ENCODE results near the gene HAO1.
A peak's percentile ranks its signal among the peaks of the same experiment; 100 is the strongest.

DNA sequence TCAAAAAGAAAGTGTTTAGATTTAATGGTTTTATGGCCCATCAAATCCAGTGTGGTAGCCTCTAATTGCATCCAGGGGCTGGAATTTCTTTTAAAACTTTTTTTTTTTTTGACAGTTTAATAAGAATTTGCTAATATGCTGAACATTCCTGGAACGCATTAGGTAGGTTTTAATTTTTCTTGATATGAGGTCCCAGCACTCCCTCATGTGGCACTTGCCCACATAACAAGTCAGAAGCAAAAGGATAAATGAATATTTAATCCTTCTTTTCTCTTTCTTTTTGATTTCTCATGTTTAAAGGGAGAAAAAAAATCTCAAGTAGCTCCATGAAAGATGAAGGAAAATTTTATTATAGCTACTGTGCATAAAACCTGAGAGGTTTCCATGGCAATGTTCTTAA is 13.5 kb downstream of the HAO1 start:
- TF ChIP-seq, protein P1, sequence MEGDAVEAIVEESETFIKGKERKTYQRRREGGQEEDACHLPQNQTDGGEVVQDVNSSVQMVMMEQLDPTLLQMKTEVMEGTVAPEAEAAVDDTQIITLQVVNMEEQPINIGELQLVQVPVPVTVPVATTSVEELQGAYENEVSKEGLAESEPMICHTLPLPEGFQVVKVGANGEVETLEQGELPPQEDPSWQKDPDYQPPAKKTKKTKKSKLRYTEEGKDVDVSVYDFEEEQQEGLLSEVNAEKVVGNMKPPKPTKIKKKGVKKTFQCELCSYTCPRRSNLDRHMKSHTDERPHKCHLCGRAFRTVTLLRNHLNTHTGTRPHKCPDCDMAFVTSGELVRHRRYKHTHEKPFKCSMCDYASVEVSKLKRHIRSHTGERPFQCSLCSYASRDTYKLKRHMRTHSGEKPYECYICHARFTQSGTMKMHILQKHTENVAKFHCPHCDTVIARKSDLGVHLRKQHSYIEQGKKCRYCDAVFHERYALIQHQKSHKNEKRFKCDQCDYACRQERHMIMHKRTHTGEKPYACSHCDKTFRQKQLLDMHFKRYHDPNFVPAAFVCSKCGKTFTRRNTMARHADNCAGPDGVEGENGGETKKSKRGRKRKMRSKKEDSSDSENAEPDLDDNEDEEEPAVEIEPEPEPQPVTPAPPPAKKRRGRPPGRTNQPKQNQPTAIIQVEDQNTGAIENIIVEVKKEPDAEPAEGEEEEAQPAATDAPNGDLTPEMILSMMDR (IDR thresholded peaks at IDR 0.05), result peak in 3 of 6 experiments; percentile 27 to 32 (median 29)
- no peak for TF ChIP-seq POLR2A (IDR thresholded peaks at IDR 0.05)
